VCaP (cell line): ENCODE results near the gene FIGN.

ENCODE experiments used
- H3K27ac ChIP-seq: fragments of 450-650 bp; 2 replicates; pipeline ENCODE4 v1.5.1; 2017
- TF ChIP-seq, protein P1 (sequence below): fragments of 450-650 bp; conservative IDR thresholded peaks from 2 replicates; pipeline ENCODE4 v1.5.1; 2017; ENCODE audit warnings: mild to moderate bottlenecking, moderate library complexity

Gene FIGN

DNA sequence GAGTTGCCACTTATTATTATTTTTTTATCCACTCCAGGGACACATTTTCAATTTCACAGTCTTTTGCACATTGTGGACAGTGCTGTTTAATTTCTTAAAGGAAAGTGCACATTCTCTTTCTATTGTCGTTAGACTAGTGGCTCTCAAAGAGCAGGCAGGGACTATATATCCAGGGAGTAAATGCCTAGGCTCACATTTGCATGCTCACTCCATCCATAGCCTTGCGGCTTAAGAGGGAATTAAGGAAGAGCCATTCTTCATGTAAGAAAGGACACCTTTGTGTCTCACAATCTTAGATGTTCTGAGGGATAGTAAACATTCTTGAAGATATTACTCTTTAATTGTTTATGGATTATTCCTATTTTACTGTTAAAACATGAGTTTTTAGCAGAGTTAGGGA lies 70.8 kb downstream of the FIGN start:
- TF ChIP-seq, protein P1, sequence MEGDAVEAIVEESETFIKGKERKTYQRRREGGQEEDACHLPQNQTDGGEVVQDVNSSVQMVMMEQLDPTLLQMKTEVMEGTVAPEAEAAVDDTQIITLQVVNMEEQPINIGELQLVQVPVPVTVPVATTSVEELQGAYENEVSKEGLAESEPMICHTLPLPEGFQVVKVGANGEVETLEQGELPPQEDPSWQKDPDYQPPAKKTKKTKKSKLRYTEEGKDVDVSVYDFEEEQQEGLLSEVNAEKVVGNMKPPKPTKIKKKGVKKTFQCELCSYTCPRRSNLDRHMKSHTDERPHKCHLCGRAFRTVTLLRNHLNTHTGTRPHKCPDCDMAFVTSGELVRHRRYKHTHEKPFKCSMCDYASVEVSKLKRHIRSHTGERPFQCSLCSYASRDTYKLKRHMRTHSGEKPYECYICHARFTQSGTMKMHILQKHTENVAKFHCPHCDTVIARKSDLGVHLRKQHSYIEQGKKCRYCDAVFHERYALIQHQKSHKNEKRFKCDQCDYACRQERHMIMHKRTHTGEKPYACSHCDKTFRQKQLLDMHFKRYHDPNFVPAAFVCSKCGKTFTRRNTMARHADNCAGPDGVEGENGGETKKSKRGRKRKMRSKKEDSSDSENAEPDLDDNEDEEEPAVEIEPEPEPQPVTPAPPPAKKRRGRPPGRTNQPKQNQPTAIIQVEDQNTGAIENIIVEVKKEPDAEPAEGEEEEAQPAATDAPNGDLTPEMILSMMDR = no peak
- no peak overlapping the region for H3K27ac ChIP-seq

DNA sequence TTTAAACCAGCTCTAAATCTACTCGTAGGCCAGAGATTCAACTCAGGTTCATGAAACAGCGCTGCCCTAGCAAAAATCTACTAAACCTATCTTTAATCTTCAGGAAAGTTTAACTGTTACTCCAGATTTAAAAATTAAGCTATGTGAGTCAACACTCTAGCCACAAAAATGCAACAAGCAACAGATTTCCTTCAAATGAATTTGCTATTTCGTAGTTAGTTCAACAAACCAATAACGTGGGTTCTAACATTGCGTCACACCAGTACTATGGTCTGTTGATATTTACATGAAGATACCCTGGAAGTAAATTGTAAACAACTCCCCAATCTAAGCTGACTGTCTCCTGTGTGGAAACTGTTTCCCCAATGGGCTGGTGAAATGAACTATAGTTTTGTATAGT lies 71.2 kb downstream of the FIGN start:
- H3K27ac ChIP-seq = no peak overlapping the region
- TF ChIP-seq, protein P1 = no peak

DNA sequence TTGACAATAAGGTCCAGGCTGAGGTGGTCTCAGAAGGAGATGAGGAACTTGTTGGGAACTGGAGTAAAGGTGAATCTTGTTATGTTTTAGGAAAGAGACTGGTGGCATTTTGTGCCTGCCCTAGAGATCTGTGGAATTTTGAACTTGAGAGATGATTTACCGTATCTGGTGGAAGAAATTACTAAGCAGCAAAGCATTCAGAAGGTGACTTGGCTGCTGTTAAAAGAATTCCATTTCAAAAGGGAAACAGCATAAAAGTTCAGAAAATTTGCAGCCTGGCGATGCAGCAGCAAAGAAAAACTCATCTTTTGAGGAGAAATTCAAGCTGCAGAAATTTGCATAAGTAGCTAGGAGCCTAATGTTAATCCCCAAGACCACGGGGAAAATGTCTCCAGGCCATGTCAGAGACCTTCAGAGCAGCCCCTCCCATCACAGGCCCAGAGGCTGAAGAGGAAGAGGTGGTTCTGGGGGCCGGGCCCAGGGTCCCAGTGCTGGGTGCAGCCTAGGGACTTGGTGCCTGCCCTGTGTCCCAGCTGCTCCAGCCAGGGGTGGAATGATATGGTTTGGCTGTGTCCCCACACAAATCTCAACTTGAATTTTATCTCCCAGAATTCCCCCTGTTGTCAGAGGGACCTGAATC lies 73.5 kb downstream of the FIGN start:
- H3K27ac ChIP-seq = no peak overlapping the region

DNA sequence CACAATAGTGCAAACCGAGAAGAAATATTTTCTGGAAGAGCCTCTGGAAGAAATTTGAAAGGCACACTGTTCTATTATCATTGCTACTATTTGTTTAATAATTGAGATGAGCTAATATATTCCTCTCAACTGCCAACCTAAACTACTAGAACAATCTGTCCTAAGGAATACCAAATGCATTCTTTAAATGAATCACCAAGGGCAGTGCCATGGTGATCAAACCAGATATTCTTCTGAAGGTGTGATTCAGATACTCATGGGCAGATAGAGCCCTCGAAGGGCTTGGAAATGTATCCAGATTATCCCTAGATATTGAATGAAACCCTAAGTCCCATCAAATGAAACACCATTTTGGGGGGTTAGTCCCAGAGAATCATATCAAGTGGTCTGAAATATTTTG lies 76.6 kb downstream of the FIGN start:
- TF ChIP-seq, protein P1 = no peak
- H3K27ac ChIP-seq = no peak overlapping the region

More for the DNA sequence above, 73.5 kb downstream of the FIGN start:
- TF ChIP-seq, protein P1 = no peak

DNA sequence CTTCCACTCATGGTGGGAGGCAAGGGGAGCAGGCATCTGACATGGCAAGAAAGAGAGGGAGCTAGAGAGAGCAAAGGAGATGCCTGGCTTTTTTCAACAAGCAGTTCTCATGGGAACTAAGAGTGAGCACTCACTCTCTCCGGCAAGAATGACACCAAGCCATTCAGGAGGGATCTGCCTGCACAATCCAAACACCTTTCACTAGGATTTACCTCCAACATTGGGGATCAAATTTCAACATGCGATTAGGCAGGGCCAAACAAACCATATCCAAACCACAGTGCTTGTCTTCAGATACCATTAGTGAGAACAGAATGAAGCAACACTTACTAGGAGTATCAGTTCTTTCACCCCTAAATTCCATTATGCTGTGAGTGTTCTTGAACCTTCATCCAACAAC lies 77.3 kb downstream of the FIGN start:
- H3K27ac ChIP-seq = no peak overlapping the region
- TF ChIP-seq, protein P1 = no peak

DNA sequence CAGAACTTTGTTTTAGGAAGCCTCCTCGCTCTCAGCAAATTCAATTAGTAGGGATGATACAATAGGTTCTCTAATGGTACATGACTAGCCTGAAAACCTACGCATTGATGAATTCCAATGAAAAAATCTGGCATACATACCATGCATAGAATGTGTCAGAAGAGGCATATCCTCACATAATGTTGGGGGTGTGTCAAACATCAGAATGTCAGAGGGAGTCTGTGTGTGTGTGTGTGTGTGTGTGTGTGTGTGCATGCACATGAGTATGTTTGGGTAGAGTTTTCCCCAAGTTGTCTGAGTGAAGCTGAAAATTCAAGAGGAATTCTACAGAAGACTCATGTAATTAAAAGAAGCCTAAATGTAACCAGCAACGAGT lies 78.5 kb downstream of the FIGN start:
- TF ChIP-seq, protein P1 = no peak
- no peak overlapping the region for H3K27ac ChIP-seq

DNA sequence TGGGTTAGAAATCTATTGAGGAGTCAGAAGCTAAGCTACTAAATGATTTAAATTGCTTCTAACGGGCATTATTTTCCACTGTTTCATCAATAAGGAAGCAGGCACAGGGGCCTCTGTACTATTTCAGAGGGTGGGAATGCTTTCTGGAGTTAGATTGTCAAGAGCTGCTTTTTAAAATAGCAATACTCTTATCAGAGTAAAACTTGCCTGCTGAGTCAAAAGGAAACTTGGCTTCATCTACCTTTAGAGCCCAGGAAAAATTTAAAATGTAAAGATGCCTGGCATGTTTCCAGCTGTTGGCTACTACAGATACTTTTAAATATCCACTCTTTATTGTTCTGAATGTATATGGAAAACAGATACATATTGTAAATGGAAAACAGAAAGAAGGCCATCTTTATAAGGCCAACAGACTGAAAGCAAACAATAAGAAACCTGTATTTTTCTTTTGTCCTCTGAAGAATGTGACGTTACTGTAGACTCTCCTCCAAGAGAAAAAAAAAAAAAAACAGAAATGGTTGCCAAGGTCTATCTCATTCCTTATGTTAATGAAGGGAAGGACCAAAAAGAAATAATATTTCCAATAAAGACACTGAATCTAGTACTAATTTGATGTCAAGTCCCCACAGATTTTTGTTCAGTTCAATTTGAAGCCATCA lies 79.1 kb downstream of the FIGN start:
- TF ChIP-seq, protein P1 = no peak
- no peak overlapping the region for H3K27ac ChIP-seq
